ENCODE measurements around the gene SRRD. TPM values are rescaled to one million over a fixed set of nuclear protein-coding genes. Genes with fewer than 3 reads are reported as not detected.
A peak's percentile ranks its signal among the peaks of the same experiment; 100 is the strongest.

SRRD gene
- total RNA-seq, 3 donors from 2014 or later, result 32.5 to 40.4 (median 40.2) TPM

GRCh38 chr22:26483043-26483438 is 636 bp upstream of the SRRD start:
- DNase-seq (no peak), ATAC-seq (no peak)
- Mint-ChIP-seq H3K9me3 (no peaks in the 10 kb centered on the region), H3K36me3 (ENCODE audit: insufficient read depth) (peaks cover 7% of the 10 kb centered on the region), H3K27me3 (ENCODE audit: low read depth) (no peaks in the 10 kb centered on the region), H3K4me3 (peak overlapping the region; percentile 95), H3K4me1 (ENCODE audit: low read depth) (peaks cover 64% of the 10 kb centered on the region)

GRCh38 chr22:26484360-26484706 is 656 bp downstream of the SRRD start:
- Mint-ChIP-seq H3K4me1 (ENCODE audit: low read depth) (peaks cover 57% of the 10 kb centered on the region), H3K4me3 (peak overlapping the region; percentile 95), H3K9me3 (no peaks in the 10 kb centered on the region), H3K36me3 (ENCODE audit: insufficient read depth) (peaks cover 19% of the 10 kb centered on the region), H3K27me3 (ENCODE audit: low read depth) (no peaks in the 10 kb centered on the region)
- peak in 1 of 2 donors; percentile 2 for ATAC-seq
- no peak for DNase-seq

GRCh38 chr22:26485013-26485412 is 1.3 kb downstream of the SRRD start:
- DNase-seq (no peak), ATAC-seq (no peak)
- no peaks in the 10 kb centered on the region for H3K9me3 Mint-ChIP-seq
- peaks cover 24% of the 10 kb centered on the region for H3K36me3 Mint-ChIP-seq (ENCODE audit: insufficient read depth)
- H3K27me3 Mint-ChIP-seq (ENCODE audit: low read depth), result no peaks in the 10 kb centered on the region
- peak overlapping the region; percentile 95 for H3K4me3 Mint-ChIP-seq
- peaks cover 50% of the 10 kb centered on the region for H3K4me1 Mint-ChIP-seq (ENCODE audit: low read depth)

GRCh38 chr22:26485806-26486390 is 2.2 kb downstream of the SRRD start:
- DNase-seq, result no peak
- Mint-ChIP-seq H3K4me3 (peak overlapping the region; percentile 95), H3K4me1 (ENCODE audit: low read depth) (peaks cover 42% of the 10 kb centered on the region), H3K27me3 (ENCODE audit: low read depth) (no peaks in the 10 kb centered on the region), H3K36me3 (ENCODE audit: insufficient read depth) (peaks cover 27% of the 10 kb centered on the region), H3K9me3 (no peaks in the 10 kb centered on the region)
- no peak for ATAC-seq

DNA sequence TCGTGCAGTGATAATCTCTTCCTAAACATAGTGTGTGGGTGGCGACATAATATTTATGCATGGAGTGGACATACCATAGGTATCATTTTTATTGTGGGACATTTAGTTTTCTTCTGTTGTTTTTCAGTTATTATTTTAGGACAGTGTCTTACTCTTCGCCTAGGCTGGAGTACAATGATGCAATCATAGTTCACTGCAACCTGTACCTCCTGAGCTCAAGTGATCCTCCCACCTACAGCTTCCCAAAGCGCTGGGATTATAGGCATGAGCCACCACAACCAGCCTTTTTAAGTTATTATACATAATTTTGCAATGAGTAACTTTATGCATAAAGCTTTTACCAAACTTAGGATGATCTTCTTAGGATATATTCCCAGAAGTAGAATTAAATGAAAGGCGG is 2.7 kb downstream of the SRRD start:
- Mint-ChIP-seq H3K36me3 (ENCODE audit: insufficient read depth) (peaks cover 24% of the 10 kb centered on the region), H3K27me3 (ENCODE audit: low read depth) (no peaks in the 10 kb centered on the region), H3K4me3 (no peak overlapping the region), H3K4me1 (ENCODE audit: low read depth) (peaks cover 37% of the 10 kb centered on the region), H3K9me3 (no peaks in the 10 kb centered on the region)
- ATAC-seq (no peak), DNase-seq (no peak)

GRCh38 chr22:26487996-26488395 is 4.3 kb downstream of the SRRD start:
- Mint-ChIP-seq H3K27me3 (ENCODE audit: low read depth) (no peaks in the 10 kb centered on the region), H3K36me3 (ENCODE audit: insufficient read depth) (peaks cover 34% of the 10 kb centered on the region), H3K4me1 (ENCODE audit: low read depth) (peaks cover 21% of the 10 kb centered on the region), H3K4me3 (no peak overlapping the region), H3K9me3 (no peaks in the 10 kb centered on the region)
- DNase-seq, result no peak
- ATAC-seq, result no peak

- ATAC-seq (no peak), DNase-seq (no peak)
- Mint-ChIP-seq H3K4me1 (ENCODE audit: low read depth) (peaks cover 14% of the 10 kb centered on the region), H3K4me3 (no peak overlapping the region), H3K9me3 (no peaks in the 10 kb centered on the region), H3K27me3 (ENCODE audit: low read depth) (no peaks in the 10 kb centered on the region), H3K36me3 (ENCODE audit: insufficient read depth) (peaks cover 39% of the 10 kb centered on the region)
Observed at GRCh38 chr22:26489447-26490036, 5.9 kb downstream of the SRRD start.

DNA sequence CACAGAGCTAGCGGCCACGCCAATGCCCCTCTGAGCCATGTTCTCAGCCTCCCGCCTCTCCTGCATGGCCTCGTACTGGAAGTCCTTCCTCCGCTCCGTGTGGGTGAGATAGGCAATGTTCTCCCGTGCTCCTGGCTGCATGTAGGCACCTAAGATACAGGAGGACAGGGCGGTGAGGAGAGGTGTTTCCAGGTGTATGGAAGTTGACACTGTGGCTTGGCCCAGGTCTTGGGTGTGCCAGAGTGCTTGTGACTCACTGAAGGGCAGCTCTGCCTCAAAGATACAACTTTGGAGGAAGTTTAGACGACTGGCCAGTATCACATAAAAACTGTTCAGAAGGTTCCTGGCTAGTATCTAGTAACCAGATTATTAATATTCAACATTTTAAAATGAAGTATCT is 8.5 kb downstream of the SRRD start:
- Mint-ChIP-seq H3K9me3 (no peaks in the 10 kb centered on the region), H3K4me1 (ENCODE audit: low read depth) (no peaks in the 10 kb centered on the region), H3K27me3 (ENCODE audit: low read depth) (no peaks in the 10 kb centered on the region), H3K4me3 (no peak overlapping the region), H3K36me3 (ENCODE audit: insufficient read depth) (peaks cover 45% of the 10 kb centered on the region)
- no peak for DNase-seq
- ATAC-seq, result no peak

DNA sequence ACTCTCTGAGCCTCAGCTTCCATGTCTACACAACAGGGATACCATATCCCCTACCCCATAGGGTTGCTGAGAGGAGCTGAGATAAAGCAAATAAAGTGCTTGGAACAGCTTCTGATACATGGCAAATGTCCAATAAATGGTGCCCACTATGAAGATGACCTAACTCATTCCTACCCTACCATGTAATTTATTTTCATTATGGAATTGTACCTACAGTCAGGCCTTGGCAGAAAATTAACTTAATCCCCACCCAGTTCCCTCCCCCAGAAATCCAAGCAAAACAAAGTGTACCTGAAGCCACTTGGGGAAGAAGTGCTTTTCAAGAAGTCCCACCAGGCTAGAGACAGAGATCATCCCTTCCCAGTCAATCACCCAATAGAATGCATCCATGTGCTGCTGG is 10.8 kb downstream of the SRRD start:
- DNase-seq (no peak), ATAC-seq (no peak)
- no peak overlapping the region for H3K4me3 Mint-ChIP-seq
- H3K36me3 Mint-ChIP-seq (ENCODE audit: insufficient read depth), result peaks cover 38% of the 10 kb centered on the region
- H3K9me3 Mint-ChIP-seq, result no peaks in the 10 kb centered on the region
- H3K4me1 Mint-ChIP-seq (ENCODE audit: low read depth), result no peaks in the 10 kb centered on the region
- H3K27me3 Mint-ChIP-seq (ENCODE audit: low read depth), result no peaks in the 10 kb centered on the region

DNA sequence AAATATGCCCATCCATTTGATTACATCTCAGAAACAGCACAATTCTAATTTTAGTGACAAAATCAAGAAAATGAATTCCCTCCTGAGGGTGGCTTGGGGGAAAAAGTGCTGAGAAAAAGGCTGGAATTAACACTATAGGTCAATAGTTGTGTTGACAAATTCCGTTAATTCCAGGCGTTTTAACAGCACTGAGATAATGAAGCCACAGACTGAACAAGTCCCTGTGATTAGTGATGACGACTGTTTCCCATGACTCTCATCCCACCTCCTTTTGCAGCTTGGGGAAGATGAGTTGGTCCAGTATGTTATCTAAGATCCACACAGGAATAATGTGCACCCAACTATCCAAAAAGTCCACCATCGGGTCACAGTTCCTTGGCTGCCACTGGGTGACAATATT is 12.8 kb downstream of the SRRD start:
- H3K4me3 Mint-ChIP-seq, result no peak overlapping the region
- no peak for DNase-seq
- peaks cover 38% of the 10 kb centered on the region for H3K36me3 Mint-ChIP-seq (ENCODE audit: insufficient read depth)
- ATAC-seq, result no peak
- H3K27me3 Mint-ChIP-seq (ENCODE audit: low read depth), result no peaks in the 10 kb centered on the region
- H3K9me3 Mint-ChIP-seq, result no peaks in the 10 kb centered on the region
- no peaks in the 10 kb centered on the region for H3K4me1 Mint-ChIP-seq (ENCODE audit: low read depth)

GRCh38 chr22:26499188-26499703 is 15.6 kb downstream of the SRRD start:
- no peaks in the 10 kb centered on the region for H3K27me3 Mint-ChIP-seq (ENCODE audit: low read depth)
- DNase-seq (no peak), ATAC-seq (no peak)
- H3K9me3 Mint-ChIP-seq, result no peaks in the 10 kb centered on the region
- no peak overlapping the region for H3K4me3 Mint-ChIP-seq
- H3K4me1 Mint-ChIP-seq (ENCODE audit: low read depth), result peaks cover 17% of the 10 kb centered on the region
- peaks cover 48% of the 10 kb centered on the region for H3K36me3 Mint-ChIP-seq (ENCODE audit: insufficient read depth)

GRCh38 chr22:26501996-26502395 is 18.3 kb downstream of the SRRD start:
- H3K4me3 Mint-ChIP-seq, result no peak overlapping the region
- DNase-seq (no peak), ATAC-seq (no peak)
- H3K27me3 Mint-ChIP-seq (ENCODE audit: low read depth), result no peaks in the 10 kb centered on the region
- H3K36me3 Mint-ChIP-seq (ENCODE audit: insufficient read depth), result peaks cover 55% of the 10 kb centered on the region
- H3K4me1 Mint-ChIP-seq (ENCODE audit: low read depth), result peaks cover 20% of the 10 kb centered on the region
- H3K9me3 Mint-ChIP-seq, result no peaks in the 10 kb centered on the region

- Mint-ChIP-seq H3K9me3 (no peaks in the 10 kb centered on the region), H3K36me3 (ENCODE audit: insufficient read depth) (peaks cover 50% of the 10 kb centered on the region), H3K4me1 (ENCODE audit: low read depth) (peaks cover 20% of the 10 kb centered on the region), H3K27me3 (ENCODE audit: low read depth) (no peaks in the 10 kb centered on the region), H3K4me3 (no peak overlapping the region)
- peak; percentile 34 for DNase-seq
- peak; percentile 65 to 82 for ATAC-seq
Observed at GRCh38 chr22:26502688-26503561, 19.2 kb downstream of the SRRD start.

DNA sequence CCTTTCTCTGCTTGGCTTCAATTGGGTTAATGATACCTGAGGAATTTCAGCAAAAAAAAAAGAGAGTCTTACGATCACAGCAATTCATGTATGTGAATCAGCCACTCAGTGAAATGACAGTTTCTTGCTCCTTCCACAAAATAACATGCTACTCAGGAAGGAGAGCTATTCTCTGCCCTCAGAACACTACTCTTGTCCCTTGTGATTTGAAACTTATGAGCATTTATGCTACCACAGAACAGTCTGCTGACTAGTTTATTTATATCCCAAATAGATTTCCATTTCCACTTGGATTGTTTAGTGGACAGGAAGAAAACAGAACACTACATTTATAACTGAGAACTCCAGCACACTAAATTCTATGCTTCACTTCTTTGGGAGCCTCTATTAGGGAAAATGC is 20.1 kb downstream of the SRRD start:
- ATAC-seq, result no peak
- no peak overlapping the region for H3K4me3 Mint-ChIP-seq

GRCh38 chr22:26508148-26508547 is 24.5 kb downstream of the SRRD start:
- no peak for DNase-seq
- ATAC-seq, result no peak
- no peaks in the 10 kb centered on the region for H3K9me3 Mint-ChIP-seq
- H3K4me1 Mint-ChIP-seq (ENCODE audit: low read depth), result peaks cover 50% of the 10 kb centered on the region
- peaks cover 45% of the 10 kb centered on the region for H3K36me3 Mint-ChIP-seq (ENCODE audit: insufficient read depth)
- no peak overlapping the region for H3K4me3 Mint-ChIP-seq
- H3K27me3 Mint-ChIP-seq (ENCODE audit: low read depth), result no peaks in the 10 kb centered on the region

More for the DNA sequence above, 20.1 kb downstream of the SRRD start:
- no peak for DNase-seq
- Mint-ChIP-seq H3K27me3 (ENCODE audit: low read depth) (no peaks in the 10 kb centered on the region), H3K9me3 (no peaks in the 10 kb centered on the region), H3K36me3 (ENCODE audit: insufficient read depth) (peaks cover 48% of the 10 kb centered on the region), H3K4me1 (ENCODE audit: low read depth) (peaks cover 20% of the 10 kb centered on the region)
